Sciatic nerve (tissue), 2 donors: Measurements from ENCODE around the gene TNFSF12. TPM values are rescaled to one million over a fixed set of nuclear protein-coding genes. Genes with fewer than 3 reads are reported as not detected.

ENCODE experiments used
- ATAC-seq: fragments of 200-7000 bp; cut with Tn5 transposase; one replicate; pipeline ENCODE4 v1.9.1; 2020; ENCODE audit warnings: mild to moderate bottlenecking, moderate library complexity
- DNase-seq: peaks from one replicate; pipeline ENCODE4 v3.0.0-alpha.2; 2020; ENCODE audit warnings: low spot score
- intact Hi-C: fragments of 100-400 bp; cut with DNase I; formaldehyde crosslinking; loops from one replicate; pipeline ENCODE4 v1.14.2; 2022
- total RNA-seq: library from RNA; stranded (reverse); fragmentation: NEBNext Ultra II Directional; extraction: Animal tissue kit (Norgen Biotek cat#: 25700); gene quantifications from one replicate; pipeline ENCODE4 v1.2.1, GENCODE V29; 2021
- donor health status: DM: no; HTN: no; CAD: no.
- donor health status: DM: no; HTN: no; CAD: no.

TNFSF12 gene
- total RNA-seq, 1 donor from 2014 or later = 63.9 TPM

DNA sequence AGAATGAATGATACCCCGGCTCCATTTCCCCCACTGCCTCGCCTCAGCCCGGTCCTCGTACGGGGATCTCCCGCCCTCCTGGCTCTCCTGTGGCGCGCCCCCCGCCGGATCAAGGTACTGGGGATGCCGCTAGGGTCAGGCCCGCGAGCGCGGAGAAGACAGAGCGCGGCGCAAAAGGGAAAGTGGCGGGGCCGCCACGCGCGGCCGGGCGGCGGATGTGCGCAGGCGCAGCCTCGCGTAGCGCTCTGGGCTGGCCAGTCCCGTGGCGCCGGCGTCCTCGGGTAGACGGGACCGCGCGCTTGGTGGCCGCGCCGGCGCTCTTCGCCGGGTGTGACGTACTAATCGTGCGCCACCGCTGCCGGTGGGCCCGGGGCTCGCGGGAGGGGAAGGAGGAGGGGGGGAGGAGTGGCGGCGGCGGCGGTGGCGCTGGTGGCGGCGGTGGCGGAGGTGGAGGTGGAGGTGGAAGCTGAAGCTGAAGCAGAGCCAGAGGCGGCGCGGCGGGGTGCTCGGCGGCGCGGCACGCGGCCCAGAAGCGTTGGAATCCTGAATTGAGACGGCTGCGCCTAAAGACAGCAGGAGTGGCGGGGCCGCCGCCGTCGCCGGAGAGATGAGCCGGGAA, 12.8 kb downstream of the TNFSF12 start, which contains the start of gene SENP3:
SENP3 (plus strand) TSS at position 331 of the 619 bp plus-strand sequence. CDS start 1,158 bp downstream, outside the sequence.
- peak; percentile 94 for DNase-seq

GRCh38 chr17:7562208-7562605, 13.3 kb downstream of the TNFSF12 start:
- intact Hi-C loops = loop anchor here (5.0 to 10.0 kb wide), 2 partner anchors 45 to 207 kb away; partner anchors contain the start of genes KCTD11 and TMEM95
- DNase-seq = no peak
- ATAC-seq = no peak

More for the DNA sequence above, 12.8 kb downstream of the TNFSF12 start, which contains the start of gene SENP3:
- intact Hi-C loops = loop anchor here (5.0 to 10.0 kb wide), 2 partner anchors 44 to 207 kb away; partner anchors contain the start of genes KCTD11 and TMEM95
- peak; percentile 75 for ATAC-seq

DNA sequence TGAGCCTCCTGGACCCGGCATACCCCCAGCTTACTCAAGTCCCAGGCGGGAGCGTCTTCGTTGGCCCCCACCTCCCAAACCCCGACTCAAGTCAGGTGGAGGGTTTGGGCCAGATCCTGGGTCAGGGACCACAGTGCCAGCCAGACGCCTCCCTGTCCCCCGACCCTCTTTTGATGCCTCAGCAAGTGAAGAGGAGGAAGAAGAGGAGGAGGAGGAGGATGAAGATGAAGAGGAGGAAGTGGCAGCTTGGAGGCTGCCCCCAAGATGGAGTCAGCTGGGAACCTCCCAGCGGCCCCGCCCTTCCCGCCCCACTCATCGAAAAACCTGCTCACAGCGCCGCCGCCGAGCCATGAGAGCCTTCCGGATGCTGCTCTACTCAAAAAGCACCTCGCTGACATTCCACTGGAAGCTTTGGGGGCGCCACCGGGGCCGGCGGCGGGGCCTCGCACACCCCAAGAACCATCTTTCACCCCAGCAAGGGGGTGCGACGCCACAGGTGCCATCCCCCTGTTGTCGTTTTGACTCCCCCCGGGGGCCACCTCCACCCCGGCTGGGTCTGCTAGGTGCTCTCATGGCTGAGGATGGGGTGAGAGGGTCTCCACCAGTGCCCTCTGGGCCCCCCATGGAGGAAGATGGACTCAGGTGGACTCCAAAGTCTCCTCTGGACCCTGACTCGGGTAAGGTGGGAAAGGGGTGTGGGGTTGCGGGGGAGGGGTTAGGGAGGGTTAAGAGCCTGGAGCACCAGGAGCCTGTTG, 14.4 kb downstream of the TNFSF12 start:
- no peak for DNase-seq
- no peak for ATAC-seq
- intact Hi-C loops = loop anchor here (5.0 to 10.0 kb wide), 2 partner anchors 46 to 208 kb away; partner anchors contain the start of genes KCTD11 and TMEM95

- no peak for ATAC-seq
- DNase-seq = no peak
- intact Hi-C loops = loop anchor here (10.0 kb wide), 1 partner anchor 215 kb away; the partner anchor contains the start of genes KCTD11 and TMEM95
These were observed 20.7 kb downstream of the TNFSF12 start for GRCh38 chr17:7569571-7569970.

- DNase-seq (no peak), ATAC-seq (no peak)
- intact Hi-C loops = no loop called here
These were observed 21.5 kb downstream of the TNFSF12 start for GRCh38 chr17:7570351-7570750.

DNA sequence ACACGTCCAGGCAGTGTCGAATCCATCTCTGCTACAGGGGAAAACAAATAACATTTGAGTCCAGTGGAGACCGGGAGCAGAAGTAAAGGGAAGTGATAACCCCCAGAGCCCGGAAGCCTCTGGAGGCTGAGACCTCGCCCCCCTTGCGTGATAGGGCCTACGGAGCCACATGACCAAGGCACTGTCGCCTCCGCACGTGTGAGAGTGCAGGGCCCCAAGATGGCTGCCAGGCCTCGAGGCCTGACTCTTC, 23.4 kb downstream of the TNFSF12 start:
- intact Hi-C loops = no loop called here
- no peak for DNase-seq
- no peak for ATAC-seq

DNA sequence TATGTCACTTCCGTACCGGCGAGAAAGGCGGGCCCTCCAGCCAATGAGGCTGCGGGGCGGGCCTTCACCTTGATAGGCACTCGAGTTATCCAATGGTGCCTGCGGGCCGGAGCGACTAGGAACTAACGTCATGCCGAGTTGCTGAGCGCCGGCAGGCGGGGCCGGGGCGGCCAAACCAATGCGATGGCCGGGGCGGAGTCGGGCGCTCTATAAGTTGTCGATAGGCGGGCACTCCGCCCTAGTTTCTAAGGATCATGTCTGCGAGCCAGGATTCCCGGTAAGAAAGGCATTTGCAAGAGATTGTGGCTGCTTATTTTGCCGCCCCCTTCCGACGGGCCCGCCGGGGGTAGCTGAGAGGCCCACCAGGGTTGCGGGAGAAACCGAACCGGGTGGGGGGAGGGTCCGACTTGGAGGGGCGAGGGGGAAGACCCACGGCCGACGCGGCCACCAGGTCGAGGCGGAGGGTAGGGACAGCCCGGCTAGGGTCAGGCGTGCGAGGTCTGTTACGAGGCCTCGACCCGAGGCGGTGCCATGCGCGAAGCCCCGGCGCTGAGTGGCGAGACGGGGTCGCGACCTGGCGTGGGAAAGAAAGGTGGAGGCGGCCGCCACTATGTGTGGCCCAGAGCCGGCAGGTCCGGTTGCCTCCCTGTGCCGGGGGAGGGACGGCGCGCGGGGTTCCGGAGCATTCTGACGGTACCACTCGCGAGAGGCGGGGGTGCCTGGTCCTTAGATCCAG, 23.9 kb downstream of the TNFSF12 start:
- peak; percentile 100 for DNase-seq
- peak; percentile 96 for ATAC-seq
- intact Hi-C loops = no loop called here

GRCh38 chr17:7573324-7574080, 24.6 kb downstream of the TNFSF12 start:
- DNase-seq (peak; percentile 94), ATAC-seq (peak; percentile 87)
- intact Hi-C loops = no loop called here

GRCh38 chr17:7574176-7574953, 25.5 kb downstream of the TNFSF12 start:
- ATAC-seq = no peak
- DNase-seq = no peak
- intact Hi-C loops = no loop called here

DNA sequence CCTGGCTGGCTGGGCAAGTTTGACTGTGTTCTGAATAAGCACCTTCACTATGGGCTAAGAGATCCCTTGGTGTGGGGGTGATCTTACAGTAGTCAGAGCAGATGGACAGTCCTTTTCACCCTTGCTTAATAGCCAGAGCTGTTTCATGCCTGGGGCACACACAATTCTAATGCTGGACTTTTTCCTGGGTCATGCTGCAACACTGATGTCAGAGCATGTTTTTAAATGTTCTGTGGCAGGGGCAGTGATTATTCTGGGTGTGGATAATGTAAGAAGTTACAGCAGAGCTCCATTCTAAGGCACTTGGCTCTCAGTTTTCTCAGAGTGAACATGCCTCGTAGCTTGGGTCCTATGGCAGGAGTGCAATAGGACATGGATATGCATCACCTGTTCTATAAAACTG, 26.6 kb downstream of the TNFSF12 start:
- intact Hi-C loops = no loop called here
- ATAC-seq = no peak
- DNase-seq = no peak

GRCh38 chr17:7575959-7576358, 27.1 kb downstream of the TNFSF12 start:
- intact Hi-C loops = no loop called here
- ATAC-seq (no peak), DNase-seq (no peak)

- DNase-seq (no peak), ATAC-seq (no peak)
- intact Hi-C loops = no loop called here
These were observed 27.6 kb downstream of the TNFSF12 start for GRCh38 chr17:7576432-7576937.

DNA sequence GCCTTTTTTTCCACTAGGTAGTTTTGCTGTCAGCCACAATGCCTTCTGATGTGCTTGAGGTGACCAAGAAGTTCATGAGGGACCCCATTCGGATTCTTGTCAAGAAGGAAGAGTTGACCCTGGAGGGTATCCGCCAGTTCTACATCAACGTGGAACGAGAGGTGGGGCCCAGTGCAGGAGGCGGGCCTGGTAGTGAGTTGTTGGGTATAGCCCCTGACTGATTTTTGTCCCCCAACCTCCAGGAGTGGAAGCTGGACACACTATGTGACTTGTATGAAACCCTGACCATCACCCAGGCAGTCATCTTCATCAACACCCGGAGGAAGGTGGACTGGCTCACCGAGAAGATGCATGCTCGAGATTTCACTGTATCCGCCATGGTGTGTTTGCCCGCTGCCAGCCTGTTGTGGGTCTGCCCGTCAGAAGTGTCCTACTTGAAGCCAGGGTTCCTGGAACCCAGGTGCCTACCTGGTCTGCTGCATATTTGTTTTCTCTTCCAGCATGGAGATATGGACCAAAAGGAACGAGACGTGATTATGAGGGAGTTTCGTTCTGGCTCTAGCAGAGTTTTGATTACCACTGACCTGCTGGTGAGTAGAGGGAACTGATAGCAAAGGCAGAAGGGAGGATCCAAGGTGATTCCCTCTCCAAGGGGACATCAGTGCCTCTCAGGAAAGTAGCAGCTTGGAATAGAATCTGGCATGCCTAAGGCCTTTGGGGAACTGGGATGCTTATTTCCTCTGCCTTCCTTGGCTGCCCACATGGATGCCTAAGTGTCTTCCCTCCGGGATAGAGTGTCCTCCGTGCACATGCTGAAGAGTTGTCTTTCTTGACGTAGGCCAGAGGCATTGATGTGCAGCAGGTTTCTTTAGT, 28.7 kb downstream of the TNFSF12 start:
- intact Hi-C loops = no loop called here
- ATAC-seq = no peak

DNA sequence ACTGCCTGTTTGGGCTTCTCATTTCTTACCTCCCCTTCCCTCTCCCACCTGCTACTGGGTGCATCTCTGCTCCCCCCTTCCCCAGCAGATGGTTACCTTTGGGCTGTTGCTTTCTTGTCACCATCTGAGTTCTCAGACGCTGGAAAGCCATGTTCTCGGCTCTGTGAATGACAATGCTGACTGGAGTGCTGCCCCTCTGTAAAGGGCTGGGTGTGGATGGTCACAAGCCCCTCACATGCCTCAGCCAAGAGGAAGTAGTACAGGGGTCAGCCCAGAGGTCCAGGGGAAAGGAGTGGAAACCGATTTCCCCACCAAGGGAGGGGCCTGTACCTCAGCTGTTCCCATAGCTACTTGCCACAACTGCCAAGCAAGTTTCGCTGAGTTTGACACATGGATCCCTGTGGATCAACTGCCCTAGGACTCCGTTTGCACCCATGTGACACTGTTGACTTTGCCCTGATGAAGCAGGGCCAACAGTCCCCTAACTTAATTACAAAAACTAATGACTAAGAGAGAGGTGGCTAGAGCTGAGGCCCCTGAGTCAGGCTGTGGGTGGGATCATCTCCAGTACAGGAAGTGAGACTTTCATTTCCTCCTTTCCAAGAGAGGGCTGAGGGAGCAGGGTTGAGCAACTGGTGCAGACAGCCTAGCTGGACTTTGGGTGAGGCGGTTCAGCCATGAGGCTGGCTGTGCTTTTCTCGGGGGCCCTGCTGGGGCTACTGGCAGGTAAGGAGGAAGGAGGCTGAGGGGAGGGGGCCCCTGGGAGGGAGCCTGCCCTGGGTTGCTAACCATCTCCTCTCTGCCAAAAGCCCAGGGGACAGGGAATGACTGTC, 30.4 kb downstream of the TNFSF12 start, which contains the start of gene CD68:
CD68 (plus strand) TSS at position 638 of the 833 bp plus-strand sequence; CDS start at position 678, 40 bp downstream.
- ATAC-seq (peak; percentile 60), DNase-seq (peak; percentile 78)
- intact Hi-C loops = no loop called here

More for the DNA sequence above, 28.7 kb downstream of the TNFSF12 start:
- DNase-seq = no peak

GRCh38 chr17:7579834-7580603, 31.2 kb downstream of the TNFSF12 start:
- no peak for DNase-seq
- ATAC-seq = no peak
- intact Hi-C loops = no loop called here
